Brain microvascular endothelial cell (primary cell): ENCODE results near the gene RBM45.

ENCODE experiments used
- DNase-seq: peaks from one replicate; pipeline ENCODE4 v3.0.0-alpha.2; 2020
- H3K27ac ChIP-seq: fragments of 250-450 bp; sonication (Bioruptor Pico); 2 replicates; pipeline ENCODE4 v1.5.1; 2020; ENCODE audit warnings: mild to moderate bottlenecking, moderate library complexity
- H3K27me3 ChIP-seq: fragments of 250-450 bp; sonication (Bioruptor Pico); replicated peaks from 2 replicates; pipeline ENCODE4 v1.5.1; 2020; ENCODE audit warnings: mild to moderate bottlenecking
- H3K36me3 ChIP-seq: fragments of 250-450 bp; sonication (Bioruptor Pico); replicated peaks from 2 replicates; pipeline ENCODE4 v1.5.1; 2020; ENCODE audit warnings: mild to moderate bottlenecking
- H3K4me3 ChIP-seq: 2 replicates; pipeline ENCODE4 v1.5.1; 2011; ENCODE audit warnings: low read depth, mild to moderate bottlenecking, control low read depth, low read length, moderate library complexity
- CTCF ChIP-seq: IDR thresholded peaks from 2 replicates; pipeline ENCODE4 v1.5.1; 2011; ENCODE audit warnings: low read depth, mild to moderate bottlenecking, moderate library complexity, low read length, control low read depth, inconsistent platforms; ENCODE audit errors: missing control alignments
- in situ Hi-C: cut with HindIII; loops from 2 replicates; pipeline ENCODE4 v1.10.0; 2017; ENCODE audit warnings: low sequenced_read_pairs, low pct_ligation_motif_present

Gene RBM45

GRCh38 chr2:178070824-178071223, 41.4 kb upstream of the RBM45 start:
- Histone ChIP-seq H3K36me3 (no peaks in the 10 kb centered on the region), H3K27me3 (peaks cover 4% of the 10 kb centered on the region), H3K4me3 (no peak overlapping the region), H3K27ac (no peak overlapping the region)
- in situ Hi-C loops: no loop called here
- TF ChIP-seq CTCF: no peak
- DNase-seq: no peak

GRCh38 chr2:178072000-178072382, 40.2 kb upstream of the RBM45 start:
- no peaks in the 10 kb centered on the region for H3K36me3 ChIP-seq
- H3K27ac ChIP-seq: no peak overlapping the region
- peaks cover 4% of the 10 kb centered on the region for H3K27me3 ChIP-seq
- no peak overlapping the region for H3K4me3 ChIP-seq
- in situ Hi-C loops: no loop called here
- TF ChIP-seq CTCF: no peak
- DNase-seq: no peak

- TF ChIP-seq CTCF: no peak
- Histone ChIP-seq H3K27ac (no peak within 1 kb of the TSS), H3K4me3 (peak within 1 kb of the TSS; percentile 56), H3K27me3 (peaks cover 4% of the 10 kb centered on the region), H3K36me3 (no peaks in the 10 kb centered on the region)
- in situ Hi-C loops: no loop called here
- DNase-seq: peak; percentile 61
These were observed 39.6 kb upstream of the RBM45 start, which contains the start of gene PDE11A for GRCh38 chr2:178072383-178073301. Gene PDE11A (minus strand): TSS chr2:178072777. CDS start chr2:178072437, 340 bp downstream.

GRCh38 chr2:178074123-178075005, 37.9 kb upstream of the RBM45 start:
- in situ Hi-C loops: no loop called here
- no peaks in the 10 kb centered on the region for H3K36me3 ChIP-seq
- no peak overlapping the region for H3K27ac ChIP-seq
- TF ChIP-seq CTCF: no peak
- H3K27me3 ChIP-seq: peaks cover 4% of the 10 kb centered on the region
- DNase-seq: peak; percentile 11
- no peak overlapping the region for H3K4me3 ChIP-seq

GRCh38 chr2:178075006-178075326, 37.3 kb upstream of the RBM45 start:
- Histone ChIP-seq H3K27ac (no peak overlapping the region), H3K36me3 (no peaks in the 10 kb centered on the region), H3K4me3 (no peak overlapping the region), H3K27me3 (peaks cover 4% of the 10 kb centered on the region)
- TF ChIP-seq CTCF: no peak
- in situ Hi-C loops: no loop called here
- no peak for DNase-seq
